B cell (primary cell): ENCODE measurements around the gene IDH3A. TPM values are rescaled to one million over a fixed set of nuclear protein-coding genes. Genes with fewer than 3 reads are reported as not detected.

ENCODE experiments used
- ATAC-seq: fragments of 200-7000 bp; cut with Tn5 transposase; one replicate; pipeline ENCODE4 v1.10.0; 2021; ENCODE audit warnings: low read depth, mild to moderate bottlenecking, moderate number of reproducible peaks, moderate library complexity
- CTCF ChIA-PET: fragments of 350-600 bp; sonication (Branson Sonifier 250); formaldehyde crosslinking; loops from one replicate; lab custom pipeline; 2021; ENCODE audit warnings: antibody characterized with exemption, inconsistent platforms; lab: Charles Lee
- POLR2A ChIA-PET: fragments of 350-600 bp; sonication (Branson Sonifier 250); formaldehyde crosslinking; loops from one replicate; lab custom pipeline; 2021; ENCODE audit warnings: antibody characterized with exemption; lab: Charles Lee
- DNase-seq: peaks from one replicate; pipeline ENCODE4 v3.0.0; 2013
- H2AFZ ChIP-seq: 2 replicates; pipeline ENCODE4 v1.6.1; 2012; ENCODE audit warnings: mild to moderate bottlenecking, low read depth, low read length; ENCODE audit not compliant: insufficient read depth, poor library complexity, severe bottlenecking
- H3K27ac ChIP-seq, 2 donors: 1 replicate in 1 of 2; 2 replicates in 1 of 2; pipeline ENCODE4 v1.5.1; 2012 to 2013; ENCODE audit warnings: low read length in 2 of 2, mild to moderate bottlenecking in 2 of 2, moderate library complexity in 1 of 2
- H3K27me3 ChIP-seq, 4 experiments: fragments of 200-600 bp in 1 of 4; sonication (generic) in 1 of 4; replicated peaks in 1 of 4; 1 replicate in 2 of 4; 2 replicates in 2 of 4; pipeline versions ENCODE4 v1.6.1 to v1.7.0; 2013 to 2016; ENCODE audit warnings: low read length in 3 of 4, mild to moderate bottlenecking in 2 of 4, mixed read lengths in 1 of 4, moderate library complexity in 1 of 4; ENCODE audit not compliant: insufficient read depth in 4 of 4, control insufficient read depth in 3 of 4; ENCODE audit errors: control extremely low read depth in 1 of 4
- H3K36me3 ChIP-seq, 2 experiments: replicated peaks in 1 of 2; 1 replicate in 1 of 2; 2 replicates in 1 of 2; pipeline versions ENCODE4 v1.6.1 to v1.7.1; 2013; ENCODE audit warnings: low read length in 1 of 2; ENCODE audit not compliant: insufficient read depth in 2 of 2, control insufficient read depth in 1 of 2; ENCODE audit errors: control extremely low read depth in 1 of 2, extremely low read depth in 1 of 2
- H3K4me1 ChIP-seq, 2 donors: fragments of 200-600 bp in 1 of 2; sonication (generic) in 1 of 2; 1 replicate in 1 of 2; 2 replicates in 1 of 2; pipeline versions ENCODE4 v1.5.1 to v1.6.1; 2013 to 2017; ENCODE audit warnings: low read length in 2 of 2; ENCODE audit not compliant: control insufficient read depth in 2 of 2, insufficient read depth in 2 of 2
- H3K4me2 ChIP-seq: replicated peaks from 2 replicates; pipeline ENCODE3; 2012; ENCODE audit warnings: mild to moderate bottlenecking, low read depth, low read length; ENCODE audit not compliant: poor library complexity, severe bottlenecking
- H3K4me3 ChIP-seq, 5 experiments: fragments of 200-600 bp in 1 of 5; sonication (generic) in 1 of 5; 1 replicate in 3 of 5; 2 replicates in 2 of 5; pipeline versions ENCODE4 v1.5.1 to v1.7.0; 2011 to 2016; ENCODE audit warnings: low read length in 4 of 5, mild to moderate bottlenecking in 4 of 5, low read depth in 2 of 5, control low read depth in 1 of 5, moderate library complexity in 1 of 5; ENCODE audit not compliant: insufficient read depth in 1 of 5; ENCODE audit errors: control extremely low read depth in 1 of 5, extremely low read depth in 1 of 5
- H3K79me2 ChIP-seq: fragments of 200-600 bp; sonication (generic); one replicate; pipeline ENCODE4 v1.6.0; 2016; ENCODE audit warnings: low read length; ENCODE audit not compliant: control insufficient read depth, insufficient read depth
- H3K9ac ChIP-seq: fragments of 200-600 bp; sonication (generic); 2 replicates; pipeline ENCODE4 v1.6.1; 2017; ENCODE audit warnings: mild to moderate bottlenecking, low read length, moderate library complexity
- H3K9me3 ChIP-seq, 3 donors: one replicate each; pipeline versions ENCODE4 v1.6.1 to v1.7.1; 2013; ENCODE audit warnings: low read length in 2 of 3; ENCODE audit not compliant: control insufficient read depth in 2 of 3, insufficient read depth in 1 of 3; ENCODE audit errors: control extremely low read depth in 1 of 3
- H4K20me1 ChIP-seq: 2 replicates; pipeline ENCODE4 v1.6.0; 2012; ENCODE audit warnings: mild to moderate bottlenecking, low read length; ENCODE audit not compliant: insufficient read depth, control insufficient read depth, poor library complexity, severe bottlenecking
- H3K27ac Mint-ChIP-seq: one replicate; pipeline ENCODE4 v1.8.0; 2021; ENCODE audit warnings: mixed read lengths
- H3K27me3 Mint-ChIP-seq: one replicate; pipeline ENCODE4 v1.8.0; 2021; ENCODE audit warnings: mixed read lengths
- H3K4me1 Mint-ChIP-seq: one replicate; pipeline ENCODE4 v1.8.0; 2021; ENCODE audit warnings: mixed read lengths
- H3K4me3 Mint-ChIP-seq: one replicate; pipeline ENCODE4 v1.8.0; 2021; ENCODE audit warnings: mixed read lengths
- H3K9me3 Mint-ChIP-seq: one replicate; pipeline ENCODE4 v1.8.0; 2022; ENCODE audit warnings: mixed read lengths; ENCODE audit not compliant: insufficient read depth
- CTCF ChIP-seq: fragments of 200-600 bp; IDR thresholded peaks from one replicate; pipeline ENCODE4 v1.8.0; 2022; ENCODE audit warnings: antibody characterized with exemption, mild to moderate bottlenecking
- EZH2 ChIP-seq: IDR thresholded peaks from 2 replicates; pipeline ENCODE4 v1.6.1; 2012; ENCODE audit warnings: borderline replicate concordance, low read depth, mild to moderate bottlenecking, moderate library complexity, low read length; ENCODE audit not compliant: insufficient read depth, poor library complexity, severe bottlenecking
- WGBS: methylation state at CpG from one replicate; pipeline ENCODE4 v1.1.5; 2013; ENCODE audit warnings: missing lambda C conversion rate; ENCODE audit not compliant: insufficient coverage; 5-methylcytosine and 5-hydroxymethylcytosine counted together
- intact Hi-C: fragments of 100-400 bp; cut with micrococcal nuclease; formaldehyde crosslinking; loops from one replicate; pipeline ENCODE4 v1.10.0; 2022
- polyA plus RNA-seq: library from polyadenylated mRNA; depleted of rRNA; stranded (reverse); fragments of >200 nt; gene quantifications from 2 replicates; pipeline ENCODE4 v1.2.3, GENCODE V29; 2012
- total RNA-seq, 2 donors: library from RNA; stranded (reverse); fragments of 120-200 nt in 1 of 2; gene quantifications; 1 replicate in 1 of 2; 2 replicates in 1 of 2; pipeline versions ENCODE4 v1.2.3 to v1.2.4, GENCODE V29; 2013 to 2022

IDH3A gene
- total and polyA plus RNA-seq, 2 donors (not counting 1 experiment from before 2014, with no cell fraction given), result 39.7 to 71.7 TPM

GRCh38 chr15:78203346-78204225 lies 54.4 kb downstream of the IDH3A start:
- H3K36me3 ChIP-seq, result no peaks in the 10 kb centered on the region
- H3K4me1 ChIP-seq, result no peaks in the 10 kb centered on the region
- no peak overlapping the region for H3K4me2 ChIP-seq
- ChIA-PET POLR2A (no interaction called here), CTCF (interaction anchor here (3.1 to 16.6 kb wide), 2 partner anchors 9 to 90 kb away, joined by 21 to 394 read pairs; no protein-coding TSS in a partner anchor)
- H2AFZ ChIP-seq, result no peak overlapping the region
- no peak overlapping the region for H3K9ac ChIP-seq
- no peaks in the 10 kb centered on the region for H3K4me1 Mint-ChIP-seq
- DNase-seq (no peak), ATAC-seq (no peak)
- H3K27me3 Mint-ChIP-seq, result peaks cover 10% of the 10 kb centered on the region
- H3K79me2 ChIP-seq, result no peaks in the 10 kb centered on the region
- H3K27me3 ChIP-seq, result peaks cover 0 to 2% (median 0%) of the 10 kb centered on the region in 4 experiments
- no peaks in the 10 kb centered on the region for H3K9me3 Mint-ChIP-seq
- H4K20me1 ChIP-seq, result no peaks in the 10 kb centered on the region
- intact Hi-C loops, result no loop called here
- no peak overlapping the region for H3K4me3 Mint-ChIP-seq
- no peak overlapping the region for H3K27ac ChIP-seq
- H3K4me3 ChIP-seq, result no peak overlapping the region
- H3K9me3 ChIP-seq, result no peaks in the 10 kb centered on the region
- no peak overlapping the region for H3K27ac Mint-ChIP-seq
- WGBS, result 86% methylated on average over 11 of the region's 14 CpGs
- TF ChIP-seq CTCF (no peak), EZH2 (no peak)
